ENCODE measurements around the gene NT5C3B. TPM values are rescaled to one million over a fixed set of nuclear protein-coding genes. Genes with fewer than 3 reads are reported as not detected.
"Not testable (repeated sequence)": the region's sequence is repeated elsewhere in the genome, so short reads cannot be mapped to it uniquely, and the experiment has no call there.

The NT5C3B gene
- total and polyA plus RNA-seq, 2 experiments from 2014 or later: 59.3 to 69.8 TPM

GRCh38 chr17:41849251-41849990 is 13.4 kb upstream of the NT5C3B start:
- no peak for DNase-seq
- no peak overlapping the region for H3K27ac ChIP-seq
- H3K27me3 ChIP-seq (replicated peaks; ENCODE audit: insufficient read depth): no peaks in the 10 kb centered on the region
- H3K4me1 ChIP-seq (ENCODE audit: insufficient read depth): no peaks in the 10 kb centered on the region
- 0 out of 2 replicates have a peak, but pooled peaks cover 3% of the 10 kb centered on the region for H4K20me1 ChIP-seq (ENCODE audit: insufficient read depth)
- TF ChIP-seq EZH2phosphoT487 (IDR thresholded peaks at IDR 0.05; ENCODE audit: insufficient read depth, low read depth): no peak
- H3K9ac ChIP-seq: no peak overlapping the region
- in situ Hi-C loops (cut with MboI): no loop called here
- 79 to 83% methylated on average over 4 of the region's 4 CpGs for WGBS, 2 experiments (ENCODE audit: low coverage in 1 of 2, low lambda C conversion rate in 2 of 2, missing lambda C conversion rate in 2 of 2)
- no peaks in the 10 kb centered on the region for H3K9me3 ChIP-seq (ENCODE audit: low read depth)
- H3K36me3 ChIP-seq (ENCODE audit: low read depth): peaks cover 6% of the 10 kb centered on the region; the same call in 1 of the 2 replicates
- H3K9me2 ChIP-seq (ENCODE audit: insufficient read depth): no peaks in the 10 kb centered on the region
- H3F3A ChIP-seq (ENCODE audit: insufficient read depth): no peaks in the 10 kb centered on the region
- H3K79me2 ChIP-seq (ENCODE audit: insufficient read depth): peaks cover 70% of the 10 kb centered on the region
- H3K4me2 ChIP-seq (ENCODE audit: unreplicated experiment): no peak overlapping the region
- no peak overlapping the region for H3K4me3 ChIP-seq
- no peak overlapping the region for H2AFZ ChIP-seq

GRCh38 chr17:41848788-41849187 is 12.8 kb upstream of the NT5C3B start:
- Histone ChIP-seq H3K4me3 (no peak overlapping the region), H3K9me2 (ENCODE audit: insufficient read depth) (no peaks in the 10 kb centered on the region), H3K79me2 (ENCODE audit: insufficient read depth) (peaks cover 63% of the 10 kb centered on the region), H2AFZ (no peak overlapping the region), H3F3A (ENCODE audit: insufficient read depth) (no peaks in the 10 kb centered on the region), H3K9me3 (ENCODE audit: low read depth) (no peaks in the 10 kb centered on the region), H3K27ac (no peak overlapping the region), H3K4me1 (ENCODE audit: insufficient read depth) (no peaks in the 10 kb centered on the region), H3K36me3 (ENCODE audit: low read depth) (no peaks in the 10 kb centered on the region; the same call in 1 of the 2 replicates), H3K27me3 (replicated peaks; ENCODE audit: insufficient read depth) (no peaks in the 10 kb centered on the region), H3K9ac (no peak overlapping the region), H4K20me1 (ENCODE audit: insufficient read depth) (0 out of 2 replicates have a peak, but pooled peaks cover 3% of the 10 kb centered on the region), H3K4me2 (ENCODE audit: unreplicated experiment) (no peak overlapping the region)
- in situ Hi-C loops (cut with MboI): no loop called here
- 86 to 89% methylated on average over 4 of the region's 4 CpGs for WGBS, 2 experiments (ENCODE audit: low coverage in 1 of 2, low lambda C conversion rate in 2 of 2, missing lambda C conversion rate in 2 of 2)
- TF ChIP-seq EZH2 (IDR thresholded peaks at IDR 0.05; ENCODE audit: insufficient read depth, poor library complexity, severe bottlenecking) (no peak), EZH2phosphoT487 (IDR thresholded peaks at IDR 0.05; ENCODE audit: insufficient read depth, low read depth) (no peak)
- no peak for DNase-seq

DNA sequence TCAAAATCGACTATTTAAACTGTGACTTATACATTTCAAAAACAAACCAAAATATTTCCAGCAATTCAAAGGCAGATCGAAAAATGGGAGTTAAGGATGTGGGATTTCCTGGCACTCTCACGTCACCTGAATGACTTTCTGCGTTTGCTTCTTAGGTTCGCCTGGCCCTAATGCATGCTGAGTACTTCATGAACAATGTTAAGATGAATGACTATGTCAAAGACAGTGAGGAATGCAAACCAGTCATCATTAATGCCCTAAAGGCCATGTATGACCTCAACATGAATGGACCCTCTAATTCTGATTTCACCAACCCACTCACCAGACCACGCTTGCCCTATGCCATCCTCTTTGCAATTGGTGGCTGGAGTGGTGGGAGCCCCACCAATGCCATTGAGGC is 8.9 kb upstream of the NT5C3B start:
- TF ChIP-seq EZH2 (IDR thresholded peaks at IDR 0.05; ENCODE audit: insufficient read depth, poor library complexity, severe bottlenecking) (no peak), EZH2phosphoT487 (IDR thresholded peaks at IDR 0.05; ENCODE audit: insufficient read depth, low read depth) (no peak)
- in situ Hi-C loops (cut with MboI): no loop called here
- WGBS, 2 experiments (ENCODE audit: low coverage in 1 of 2, low lambda C conversion rate in 2 of 2, missing lambda C conversion rate in 2 of 2): 72 to 76% methylated on average over 6 of the region's 6 CpGs
- no peak overlapping the region for H3K4me2 ChIP-seq (ENCODE audit: unreplicated experiment)
- peaks cover 25% of the 10 kb centered on the region for H3K79me2 ChIP-seq (ENCODE audit: insufficient read depth)
- H2AFZ ChIP-seq: no peak overlapping the region
- H3K27ac ChIP-seq: no peak overlapping the region
- H3K27me3 ChIP-seq (replicated peaks; ENCODE audit: insufficient read depth): no peaks in the 10 kb centered on the region
- DNase-seq: peak; percentile 29
- no peaks in the 10 kb centered on the region for H3K36me3 ChIP-seq (ENCODE audit: low read depth)
- no peaks in the 10 kb centered on the region for H3K9me3 ChIP-seq (ENCODE audit: low read depth)
- H4K20me1 ChIP-seq (ENCODE audit: insufficient read depth): 0 out of 2 replicates have a peak, but pooled peaks cover 3% of the 10 kb centered on the region
- H3K9me2 ChIP-seq (ENCODE audit: insufficient read depth): no peaks in the 10 kb centered on the region
- no peak overlapping the region for H3K4me3 ChIP-seq
- no peak overlapping the region for H3K9ac ChIP-seq
- H3F3A ChIP-seq (ENCODE audit: insufficient read depth): no peaks in the 10 kb centered on the region
- H3K4me1 ChIP-seq (ENCODE audit: insufficient read depth): no peaks in the 10 kb centered on the region

DNA sequence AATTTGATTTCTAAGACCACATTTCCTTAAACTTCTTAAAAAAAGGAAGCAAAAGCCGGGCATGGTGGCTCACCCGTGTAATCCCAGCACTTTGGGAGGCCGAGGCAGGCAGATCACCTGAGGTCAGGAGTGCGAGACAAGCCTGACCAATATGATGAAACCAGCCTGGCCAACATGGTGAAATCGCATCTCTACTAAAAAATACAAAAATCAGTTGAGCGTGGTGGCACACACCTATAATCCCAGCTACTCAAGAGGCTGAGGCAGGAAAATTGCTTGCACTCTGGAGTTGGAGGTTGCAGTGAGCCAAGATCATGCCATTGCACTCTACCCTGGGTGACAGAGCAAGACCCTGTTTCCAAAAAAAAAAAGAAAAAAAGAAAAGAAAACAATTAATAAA is 4.7 kb upstream of the NT5C3B start:
- H3K36me3 ChIP-seq (ENCODE audit: low read depth); H3K79me2 ChIP-seq (ENCODE audit: insufficient read depth); H3K4me1 ChIP-seq (ENCODE audit: insufficient read depth); H3K27ac ChIP-seq; H3K9me2 ChIP-seq (ENCODE audit: insufficient read depth); in situ Hi-C loops (cut with MboI); H4K20me1 ChIP-seq (ENCODE audit: insufficient read depth); H3F3A ChIP-seq (ENCODE audit: insufficient read depth); H3K27me3 ChIP-seq (replicated peaks; ENCODE audit: insufficient read depth); H3K4me2 ChIP-seq (ENCODE audit: unreplicated experiment); DNase-seq; H3K9ac ChIP-seq; H2AFZ ChIP-seq; H3K9me3 ChIP-seq (ENCODE audit: low read depth); H3K4me3 ChIP-seq: not testable (repeated sequence)
- 80 to 83% methylated on average over 6 of the region's 6 CpGs for WGBS, 2 experiments (ENCODE audit: low coverage in 1 of 2, low lambda C conversion rate in 2 of 2, missing lambda C conversion rate in 2 of 2)

DNA sequence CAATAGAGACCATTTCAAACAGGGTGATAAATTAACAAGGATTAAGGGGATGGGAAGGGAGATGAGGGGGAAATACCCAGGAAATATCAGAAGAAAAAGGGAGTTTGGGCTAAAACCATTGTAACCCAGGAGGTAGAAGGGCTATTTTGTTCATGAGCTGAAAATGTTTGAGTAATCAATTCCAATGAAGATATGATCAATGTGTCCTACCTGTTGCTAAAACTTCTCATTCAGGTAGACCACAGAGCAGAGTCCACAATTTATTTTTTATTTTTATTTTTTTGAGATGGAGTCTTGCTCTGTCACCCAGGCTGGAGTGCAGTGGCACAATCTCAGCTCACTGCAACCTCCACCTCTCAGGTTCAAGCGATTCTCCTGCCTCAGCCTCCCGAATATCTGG is 3.4 kb upstream of the NT5C3B start:
- H3K4me2 ChIP-seq (ENCODE audit: unreplicated experiment); H3K4me1 ChIP-seq (ENCODE audit: insufficient read depth); H4K20me1 ChIP-seq (ENCODE audit: insufficient read depth); H3K36me3 ChIP-seq (ENCODE audit: low read depth); H3F3A ChIP-seq (ENCODE audit: insufficient read depth); H2AFZ ChIP-seq; in situ Hi-C loops (cut with MboI); H3K4me3 ChIP-seq; H3K27ac ChIP-seq; DNase-seq; H3K9me3 ChIP-seq (ENCODE audit: low read depth); H3K27me3 ChIP-seq (replicated peaks; ENCODE audit: insufficient read depth); H3K9ac ChIP-seq; H3K9me2 ChIP-seq (ENCODE audit: insufficient read depth): not testable (repeated sequence)
- WGBS, 2 experiments (ENCODE audit: low coverage in 1 of 2, low lambda C conversion rate in 2 of 2, missing lambda C conversion rate in 2 of 2): 76 to 80% methylated on average over 2 of the region's 2 CpGs
- H3K79me2 ChIP-seq (ENCODE audit: insufficient read depth): peaks cover 13% of the 10 kb centered on the region

All from GM23248 (cell line).